OCI-LY1 (cell line): Measurements from ENCODE around the gene CHEK1.
"Not testable (repeated sequence)": the region's sequence is repeated elsewhere in the genome, so short reads cannot be mapped to it uniquely, and the experiment has no call there.

ENCODE experiments used
- H2AFZ ChIP-seq: fragments of 200-600 bp; sonication (generic), shearing (Covaris generic); 2 replicates; pipeline ENCODE4 v1.6.0; 2014; ENCODE audit warnings: antibody characterized with exemption, mild to moderate bottlenecking, low read length
- H3F3A ChIP-seq: fragments of 200-600 bp; sonication (generic), shearing (Covaris generic); 2 replicates; pipeline ENCODE4 v1.6.0; 2014; ENCODE audit warnings: mild to moderate bottlenecking, antibody characterized with exemption, low read length, moderate library complexity; ENCODE audit not compliant: insufficient read depth
- H3K27ac ChIP-seq: fragments of 200-600 bp; sonication (generic); 2 replicates; pipeline ENCODE4 v1.5.1; 2014; ENCODE audit warnings: low read length, mixed run types, mild to moderate bottlenecking, low read depth; ENCODE audit not compliant: poor library complexity, severe bottlenecking
- H3K27me3 ChIP-seq: fragments of 200-600 bp; sonication (generic); 2 replicates; pipeline ENCODE4 v1.6.0; 2014; ENCODE audit warnings: antibody characterized with exemption, mild to moderate bottlenecking, low read length, moderate library complexity; ENCODE audit not compliant: insufficient read depth
- H3K36me3 ChIP-seq: fragments of 200-600 bp; sonication (generic); 2 replicates; pipeline ENCODE4 v1.6.1; 2014; ENCODE audit warnings: mild to moderate bottlenecking, antibody characterized with exemption, low read length, moderate library complexity, mixed read lengths; ENCODE audit not compliant: insufficient read depth
- H3K4me1 ChIP-seq: fragments of 200-600 bp; sonication (generic); 2 replicates; pipeline ENCODE4 v1.5.1; 2014; ENCODE audit warnings: mild to moderate bottlenecking, low read length, moderate library complexity; ENCODE audit not compliant: insufficient read depth, severe bottlenecking
- H3K4me2 ChIP-seq: fragments of 200-600 bp; sonication (generic), shearing (Covaris generic); 2 replicates; pipeline ENCODE4 v1.6.1; 2014; ENCODE audit warnings: low read length
- H3K4me3 ChIP-seq: fragments of 200-600 bp; sonication (generic); 2 replicates; pipeline ENCODE4 v1.5.1; 2014; ENCODE audit warnings: low read length, low read depth, mild to moderate bottlenecking, mixed read lengths; ENCODE audit not compliant: poor library complexity, severe bottlenecking
- H3K79me2 ChIP-seq: fragments of 200-600 bp; shearing (Covaris generic); 2 replicates; pipeline ENCODE4 v1.6.1; 2016; ENCODE audit warnings: mixed run types, low read length, mixed read lengths; ENCODE audit not compliant: insufficient read depth
- H3K9ac ChIP-seq: fragments of 200-600 bp; sonication (generic), shearing (Covaris generic); 2 replicates; pipeline ENCODE4 v1.6.1; 2014; ENCODE audit warnings: mild to moderate bottlenecking, low read length, mixed read lengths
- H3K9me2 ChIP-seq: fragments of 200-600 bp; sonication (generic), shearing (Covaris generic); 2 replicates; pipeline ENCODE4 v1.6.1; 2014; ENCODE audit warnings: low read depth, mild to moderate bottlenecking, low read length, mixed read lengths
- H3K9me3 ChIP-seq: fragments of 200-600 bp; shearing (Covaris generic); 2 replicates; pipeline ENCODE4 v1.6.1; 2014; ENCODE audit warnings: low read length, mixed read lengths
- H4K20me1 ChIP-seq: fragments of 200-600 bp; sonication (generic), shearing (Covaris generic); 2 replicates; pipeline ENCODE4 v1.6.0; 2016; ENCODE audit warnings: mild to moderate bottlenecking, low read length; ENCODE audit not compliant: insufficient read depth
- EZH2 ChIP-seq: fragments of 200-600 bp; sonication (generic), shearing (Covaris generic); IDR thresholded peaks from 2 replicates; pipeline ENCODE4 v1.8.0; 2017; ENCODE audit warnings: borderline replicate concordance, mixed run types, mild to moderate bottlenecking, antibody characterized with exemption, low read length, moderate library complexity, mixed read lengths
- TF ChIP-seq, protein P1 (sequence below): fragments of 200-600 bp; sonication (generic), shearing (Covaris generic); IDR thresholded peaks from 2 replicates; pipeline ENCODE4 v1.5.1; 2017; ENCODE audit warnings: mild to moderate bottlenecking, antibody characterized with exemption, low read length, moderate library complexity, mixed read lengths

CHEK1 gene

DNA sequence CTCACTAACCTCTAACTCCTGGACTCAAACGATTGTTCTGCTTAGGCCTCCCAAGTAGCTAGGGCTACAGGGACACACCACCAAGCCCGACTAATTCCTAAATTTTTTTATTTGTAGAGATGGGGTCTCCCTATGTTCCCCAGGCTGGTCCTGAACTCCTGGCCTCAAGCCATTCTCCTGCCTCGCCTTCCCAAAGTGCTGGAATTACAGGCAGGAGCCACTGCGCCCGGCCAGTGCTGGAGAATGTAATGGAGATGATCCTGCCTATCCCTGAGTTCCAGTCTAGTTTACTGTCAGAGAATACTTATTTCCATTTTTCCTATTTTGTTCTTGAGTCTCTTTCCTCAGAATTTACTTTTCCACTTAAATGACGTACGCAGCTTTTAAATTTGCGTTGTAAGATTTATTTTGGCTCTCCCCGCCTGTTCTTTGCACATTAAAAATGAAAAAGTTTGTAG, at the start of gene CHEK1:
Gene CHEK1, plus strand, starts transcription at position 408 of the 458 bp plus-strand sequence. CDS start 1,606 bp downstream, outside the sequence.
- Histone ChIP-seq H3F3A (no peaks in the 10 kb centered on the region), H3K9me2 (no peaks in the 10 kb centered on the region), H2AFZ (no peak within 1 kb of the TSS), H3K9ac (peak within 1 kb of the TSS; percentile 85), H3K4me1 (peaks cover 24% of the 10 kb centered on the region), H3K27ac (peak within 1 kb of the TSS; percentile 93), H3K4me2 (peak within 1 kb of the TSS; percentile 75), H3K27me3 (no peaks in the 10 kb centered on the region), H3K36me3 (peaks cover 32% of the 10 kb centered on the region), H3K9me3 (no peaks in the 10 kb centered on the region), H3K79me2 (peaks cover 21% of the 10 kb centered on the region), H4K20me1 (no peaks in the 10 kb centered on the region), H3K4me3 (peak within 1 kb of the TSS; percentile 85)
- TF ChIP-seq EZH2 = no peak
- TF ChIP-seq, protein P1, sequence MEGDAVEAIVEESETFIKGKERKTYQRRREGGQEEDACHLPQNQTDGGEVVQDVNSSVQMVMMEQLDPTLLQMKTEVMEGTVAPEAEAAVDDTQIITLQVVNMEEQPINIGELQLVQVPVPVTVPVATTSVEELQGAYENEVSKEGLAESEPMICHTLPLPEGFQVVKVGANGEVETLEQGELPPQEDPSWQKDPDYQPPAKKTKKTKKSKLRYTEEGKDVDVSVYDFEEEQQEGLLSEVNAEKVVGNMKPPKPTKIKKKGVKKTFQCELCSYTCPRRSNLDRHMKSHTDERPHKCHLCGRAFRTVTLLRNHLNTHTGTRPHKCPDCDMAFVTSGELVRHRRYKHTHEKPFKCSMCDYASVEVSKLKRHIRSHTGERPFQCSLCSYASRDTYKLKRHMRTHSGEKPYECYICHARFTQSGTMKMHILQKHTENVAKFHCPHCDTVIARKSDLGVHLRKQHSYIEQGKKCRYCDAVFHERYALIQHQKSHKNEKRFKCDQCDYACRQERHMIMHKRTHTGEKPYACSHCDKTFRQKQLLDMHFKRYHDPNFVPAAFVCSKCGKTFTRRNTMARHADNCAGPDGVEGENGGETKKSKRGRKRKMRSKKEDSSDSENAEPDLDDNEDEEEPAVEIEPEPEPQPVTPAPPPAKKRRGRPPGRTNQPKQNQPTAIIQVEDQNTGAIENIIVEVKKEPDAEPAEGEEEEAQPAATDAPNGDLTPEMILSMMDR = no peak

DNA sequence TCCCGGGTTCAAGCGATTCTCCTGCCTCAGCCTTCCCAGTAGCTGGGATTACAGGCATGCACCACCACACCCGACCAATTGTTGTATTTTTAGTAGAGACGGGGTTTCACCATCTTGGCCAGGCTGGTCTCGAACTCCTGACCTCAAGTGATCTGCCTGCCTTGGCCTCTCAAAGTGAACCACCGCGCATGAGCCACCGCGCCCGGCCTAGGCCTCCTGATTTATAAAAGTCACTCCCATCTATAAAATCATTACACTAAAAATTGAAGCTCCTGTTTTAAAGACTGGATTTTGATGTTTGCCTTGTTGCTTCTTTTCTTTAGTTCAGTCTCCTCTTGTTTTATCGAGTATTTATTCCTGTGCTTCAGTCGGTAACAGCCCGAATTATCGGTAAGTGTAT, 47.8 kb upstream of the CHEK1 start:
- H3K36me3 ChIP-seq = peaks cover 71% of the 10 kb centered on the region
- H3K27ac ChIP-seq, H3K79me2 ChIP-seq: not testable (repeated sequence)

DNA sequence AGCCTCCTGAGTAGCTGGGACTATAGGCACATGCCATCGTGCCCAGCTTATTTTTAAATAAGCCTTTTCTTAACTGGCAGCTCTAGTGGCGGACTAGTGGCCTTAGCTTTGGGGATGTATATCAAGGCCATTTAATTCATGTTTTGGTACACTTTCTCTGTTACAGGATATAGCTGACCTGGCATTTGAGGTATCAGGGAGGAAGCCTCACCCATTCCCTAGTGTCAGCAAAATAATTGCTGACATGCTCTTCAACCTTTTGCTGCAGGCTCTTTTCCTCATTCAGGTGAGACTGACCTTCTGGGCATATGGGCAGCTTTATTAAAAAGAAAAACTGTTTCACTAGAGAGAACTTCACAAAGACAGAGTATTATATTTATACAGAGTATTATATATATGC, 46.2 kb upstream of the CHEK1 start:
- no peak overlapping the region for H3K27ac ChIP-seq
- TF ChIP-seq, protein P1 = no peak
- TF ChIP-seq EZH2 = no peak

More for the DNA sequence above, 47.8 kb upstream of the CHEK1 start:
- not testable (repeated sequence) for H3K9me3 ChIP-seq, H3F3A ChIP-seq, H3K4me2 ChIP-seq, H3K4me1 ChIP-seq, H3K4me3 ChIP-seq, H2AFZ ChIP-seq, H3K9me2 ChIP-seq, H3K27me3 ChIP-seq, H4K20me1 ChIP-seq, H3K9ac ChIP-seq

DNA sequence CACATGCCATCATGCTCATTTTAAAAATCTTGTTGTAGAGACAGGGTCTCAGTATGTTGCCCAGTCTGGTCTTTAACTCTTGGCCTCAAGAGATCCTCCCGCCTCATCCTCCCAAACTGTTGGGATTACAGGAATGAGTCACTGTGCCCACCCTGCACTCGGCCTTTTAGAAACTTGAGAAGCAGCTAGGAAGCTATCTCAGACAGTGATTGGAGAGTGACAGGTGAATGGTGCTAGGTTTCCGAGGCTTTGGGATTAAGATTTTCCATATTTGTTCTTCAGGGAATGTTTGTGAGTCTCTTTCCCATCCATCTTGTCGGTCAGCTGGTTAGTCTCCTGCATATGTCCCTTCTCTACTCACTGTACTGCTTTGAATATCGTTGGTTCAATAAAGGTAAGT, 45.2 kb upstream of the CHEK1 start:
- H3K27ac ChIP-seq = no peak overlapping the region
- H3K36me3 ChIP-seq = peaks cover 84% of the 10 kb centered on the region
- no peaks in the 10 kb centered on the region for H4K20me1 ChIP-seq
- no peaks in the 10 kb centered on the region for H3K27me3 ChIP-seq
- TF ChIP-seq, protein P1 = no peak
- no peak for TF ChIP-seq EZH2
- H3F3A ChIP-seq = no peaks in the 10 kb centered on the region
- H3K4me2 ChIP-seq = no peak overlapping the region
- no peak overlapping the region for H3K9ac ChIP-seq
- no peak overlapping the region for H2AFZ ChIP-seq
- H3K79me2 ChIP-seq = no peaks in the 10 kb centered on the region
- H3K4me3 ChIP-seq = no peak overlapping the region
- H3K4me1 ChIP-seq = no peaks in the 10 kb centered on the region
- H3K9me2 ChIP-seq = no peaks in the 10 kb centered on the region
- H3K9me3 ChIP-seq = no peaks in the 10 kb centered on the region

More for the DNA sequence above, 46.2 kb upstream of the CHEK1 start:
- H3K4me1 ChIP-seq = no peaks in the 10 kb centered on the region
- H3K79me2 ChIP-seq = no peaks in the 10 kb centered on the region
- no peaks in the 10 kb centered on the region for H3K9me2 ChIP-seq
- peaks cover 83% of the 10 kb centered on the region for H3K36me3 ChIP-seq
- no peaks in the 10 kb centered on the region for H3K9me3 ChIP-seq
- no peak overlapping the region for H3K9ac ChIP-seq
- no peaks in the 10 kb centered on the region for H4K20me1 ChIP-seq
- no peak overlapping the region for H2AFZ ChIP-seq
- H3K27me3 ChIP-seq = no peaks in the 10 kb centered on the region
- H3K4me3 ChIP-seq = no peak overlapping the region
- no peak overlapping the region for H3K4me2 ChIP-seq
- H3F3A ChIP-seq = no peaks in the 10 kb centered on the region
